Breast epithelium (tissue), 3 donors: ENCODE measurements around the gene ARHGEF5.

Experiments used
- POLR2A ChIP-seq: fragments of 450-650 bp; IDR thresholded peaks from one replicate; pipeline ENCODE4 v1.6.1; 2016; ENCODE audit warnings: antibody characterized with exemption, mild to moderate bottlenecking, moderate library complexity
- POLR2AphosphoS5 ChIP-seq, 3 donors: sonication (generic); formaldehyde crosslinking; IDR thresholded peaks; one replicate each; pipeline ENCODE4 v1.6.1; 2017; ENCODE audit warnings: antibody characterized with exemption in 3 of 3
- TF ChIP-seq, protein P1 (sequence below), 3 donors: fragments of 450-650 bp; IDR thresholded peaks; one replicate each; pipeline ENCODE4 v1.5.1; 2016 to 2017; ENCODE audit warnings: antibody characterized with exemption in 3 of 3, mild to moderate bottlenecking in 3 of 3, moderate library complexity in 3 of 3

DNA sequence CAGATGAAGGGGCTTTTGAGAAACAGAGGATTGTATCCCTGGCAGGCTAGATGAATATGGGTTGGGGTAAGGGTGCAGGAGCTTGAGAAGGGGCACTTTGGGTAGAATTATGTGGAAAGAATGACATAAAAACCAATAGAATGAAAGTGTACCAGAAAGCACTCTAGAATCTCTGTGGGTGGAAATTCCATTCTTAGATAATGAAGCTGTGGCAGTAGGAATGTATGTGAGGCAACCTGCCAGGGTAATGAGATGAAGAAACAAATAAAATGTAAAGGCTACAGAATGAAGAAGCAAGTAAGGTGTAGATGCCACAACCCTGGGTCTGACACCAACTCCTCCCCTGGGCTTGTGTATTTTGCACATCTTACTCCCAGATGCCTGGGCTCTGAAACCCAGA is 31.5 kb downstream of the ARHGEF5 start:
- TF ChIP-seq POLR2A (no peak), POLR2AphosphoS5 (IDR thresholded peaks at IDR 0.05) (no peak)
- TF ChIP-seq, protein P1, sequence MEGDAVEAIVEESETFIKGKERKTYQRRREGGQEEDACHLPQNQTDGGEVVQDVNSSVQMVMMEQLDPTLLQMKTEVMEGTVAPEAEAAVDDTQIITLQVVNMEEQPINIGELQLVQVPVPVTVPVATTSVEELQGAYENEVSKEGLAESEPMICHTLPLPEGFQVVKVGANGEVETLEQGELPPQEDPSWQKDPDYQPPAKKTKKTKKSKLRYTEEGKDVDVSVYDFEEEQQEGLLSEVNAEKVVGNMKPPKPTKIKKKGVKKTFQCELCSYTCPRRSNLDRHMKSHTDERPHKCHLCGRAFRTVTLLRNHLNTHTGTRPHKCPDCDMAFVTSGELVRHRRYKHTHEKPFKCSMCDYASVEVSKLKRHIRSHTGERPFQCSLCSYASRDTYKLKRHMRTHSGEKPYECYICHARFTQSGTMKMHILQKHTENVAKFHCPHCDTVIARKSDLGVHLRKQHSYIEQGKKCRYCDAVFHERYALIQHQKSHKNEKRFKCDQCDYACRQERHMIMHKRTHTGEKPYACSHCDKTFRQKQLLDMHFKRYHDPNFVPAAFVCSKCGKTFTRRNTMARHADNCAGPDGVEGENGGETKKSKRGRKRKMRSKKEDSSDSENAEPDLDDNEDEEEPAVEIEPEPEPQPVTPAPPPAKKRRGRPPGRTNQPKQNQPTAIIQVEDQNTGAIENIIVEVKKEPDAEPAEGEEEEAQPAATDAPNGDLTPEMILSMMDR (IDR thresholded peaks at IDR 0.05): no peak
